AG10803 (cell line): Measurements from ENCODE around the gene DOCK4.

ENCODE experiments used
- DNase-seq: peaks from one replicate; pipeline ENCODE4 v3.0.0; 2010; ENCODE audit warnings: low read depth
- H3K4me3 ChIP-seq: 2 replicates; pipeline ENCODE4 v1.5.1; 2011; ENCODE audit warnings: mild to moderate bottlenecking, low read length, control low read depth
- CTCF ChIP-seq: conservative IDR thresholded peaks from 2 replicates; pipeline ENCODE4 v1.5.1; 2011; ENCODE audit warnings: mild to moderate bottlenecking, low read length, control low read depth, inconsistent platforms

The DOCK4 gene

GRCh38 chr7:111820121-111820520, 386.1 kb downstream of the DOCK4 start:
- H3K4me3 ChIP-seq = no peak overlapping the region
- TF ChIP-seq CTCF = no peak
- DNase-seq = no peak

GRCh38 chr7:111815354-111815753, 390.8 kb downstream of the DOCK4 start:
- no peak for DNase-seq
- no peak overlapping the region for H3K4me3 ChIP-seq
- TF ChIP-seq CTCF = no peak

GRCh38 chr7:111813306-111813705, 392.9 kb downstream of the DOCK4 start:
- H3K4me3 ChIP-seq = no peak overlapping the region
- no peak for DNase-seq
- TF ChIP-seq CTCF = no peak

- H3K4me3 ChIP-seq = no peak overlapping the region
- DNase-seq = no peak
- TF ChIP-seq CTCF = no peak
These were observed 400.0 kb downstream of the DOCK4 start for GRCh38 chr7:111806232-111806631.

- no peak for TF ChIP-seq CTCF
- H3K4me3 ChIP-seq = no peak overlapping the region
- DNase-seq = peak; percentile 50
These were observed 403.0 kb downstream of the DOCK4 start for GRCh38 chr7:111803015-111803758.

- no peak for TF ChIP-seq CTCF
- no peak overlapping the region for H3K4me3 ChIP-seq
- DNase-seq = peak; percentile 4
These were observed 403.9 kb downstream of the DOCK4 start for GRCh38 chr7:111802194-111802772.

- no peak for TF ChIP-seq CTCF
- no peak overlapping the region for H3K4me3 ChIP-seq
- DNase-seq = no peak
These were observed 404.9 kb downstream of the DOCK4 start for GRCh38 chr7:111801277-111801676.
